GM12873 (cell line): ENCODE data around the gene AGPAT3.

Source experiments
- TF ChIP-seq, protein P1 (sequence below): IDR thresholded peaks from 2 replicates; pipeline ENCODE4 v1.5.1; 2012; ENCODE audit warnings: low read depth, mild to moderate bottlenecking, moderate library complexity, low read length, control low read depth; ENCODE audit not compliant: insufficient read depth; ENCODE audit errors: missing control alignments

The AGPAT3 gene

DNA sequence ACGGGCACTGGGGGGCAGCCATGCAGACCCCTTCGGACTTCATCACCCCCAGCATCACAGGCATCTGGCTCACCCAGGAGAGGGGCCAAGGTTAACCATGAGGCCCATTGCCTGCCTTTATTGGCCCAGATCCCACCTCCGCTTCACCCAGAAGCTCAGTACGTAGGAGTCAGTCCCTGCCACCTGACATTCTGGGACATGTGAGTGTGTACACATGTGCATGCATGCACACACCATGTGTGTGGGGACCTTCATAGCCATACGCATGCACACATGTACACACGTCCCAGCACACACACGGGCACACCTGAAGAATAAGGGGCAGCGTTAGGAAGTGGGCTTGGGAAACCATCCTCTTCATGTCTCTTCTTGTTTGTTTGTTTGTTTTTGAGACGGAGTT is 123.0 kb downstream of the AGPAT3 start:
- TF ChIP-seq, protein P1, sequence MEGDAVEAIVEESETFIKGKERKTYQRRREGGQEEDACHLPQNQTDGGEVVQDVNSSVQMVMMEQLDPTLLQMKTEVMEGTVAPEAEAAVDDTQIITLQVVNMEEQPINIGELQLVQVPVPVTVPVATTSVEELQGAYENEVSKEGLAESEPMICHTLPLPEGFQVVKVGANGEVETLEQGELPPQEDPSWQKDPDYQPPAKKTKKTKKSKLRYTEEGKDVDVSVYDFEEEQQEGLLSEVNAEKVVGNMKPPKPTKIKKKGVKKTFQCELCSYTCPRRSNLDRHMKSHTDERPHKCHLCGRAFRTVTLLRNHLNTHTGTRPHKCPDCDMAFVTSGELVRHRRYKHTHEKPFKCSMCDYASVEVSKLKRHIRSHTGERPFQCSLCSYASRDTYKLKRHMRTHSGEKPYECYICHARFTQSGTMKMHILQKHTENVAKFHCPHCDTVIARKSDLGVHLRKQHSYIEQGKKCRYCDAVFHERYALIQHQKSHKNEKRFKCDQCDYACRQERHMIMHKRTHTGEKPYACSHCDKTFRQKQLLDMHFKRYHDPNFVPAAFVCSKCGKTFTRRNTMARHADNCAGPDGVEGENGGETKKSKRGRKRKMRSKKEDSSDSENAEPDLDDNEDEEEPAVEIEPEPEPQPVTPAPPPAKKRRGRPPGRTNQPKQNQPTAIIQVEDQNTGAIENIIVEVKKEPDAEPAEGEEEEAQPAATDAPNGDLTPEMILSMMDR = no peak

DNA sequence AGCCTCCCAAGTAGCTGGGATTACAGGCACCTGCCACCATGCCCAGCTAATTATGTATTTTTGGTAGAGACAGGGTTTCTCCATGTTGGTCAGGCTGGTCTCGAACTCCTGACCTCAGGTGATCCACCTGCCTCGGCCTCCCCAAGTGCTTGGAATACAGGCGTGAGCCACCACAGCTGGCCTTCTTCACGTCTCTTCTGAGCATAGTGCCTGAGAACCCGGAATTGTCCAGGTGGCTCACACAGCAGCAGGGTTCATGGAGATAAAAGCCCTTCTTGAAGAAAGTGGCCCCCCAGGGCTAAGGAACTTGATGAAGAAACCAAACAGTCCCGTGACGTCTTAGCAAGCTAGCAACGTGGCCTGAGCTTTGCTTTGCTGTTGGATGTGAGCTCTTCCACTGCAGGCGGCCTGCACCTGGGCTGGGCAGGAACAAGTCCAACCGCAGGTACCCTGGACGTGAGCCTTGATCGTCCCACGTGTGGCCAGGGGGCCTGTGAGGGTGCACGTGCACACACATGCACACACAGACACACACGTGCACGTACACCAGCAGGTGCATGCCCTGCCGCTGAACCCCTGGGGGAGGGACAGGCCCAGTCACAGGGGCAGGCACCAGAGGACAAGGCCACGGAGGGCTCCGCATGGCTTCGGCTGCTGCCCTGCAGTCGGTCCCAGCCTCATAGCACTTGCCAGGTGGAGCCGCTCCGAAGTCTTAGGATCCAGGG is 123.6 kb downstream of the AGPAT3 start:
- TF ChIP-seq, protein P1 = no peak

DNA sequence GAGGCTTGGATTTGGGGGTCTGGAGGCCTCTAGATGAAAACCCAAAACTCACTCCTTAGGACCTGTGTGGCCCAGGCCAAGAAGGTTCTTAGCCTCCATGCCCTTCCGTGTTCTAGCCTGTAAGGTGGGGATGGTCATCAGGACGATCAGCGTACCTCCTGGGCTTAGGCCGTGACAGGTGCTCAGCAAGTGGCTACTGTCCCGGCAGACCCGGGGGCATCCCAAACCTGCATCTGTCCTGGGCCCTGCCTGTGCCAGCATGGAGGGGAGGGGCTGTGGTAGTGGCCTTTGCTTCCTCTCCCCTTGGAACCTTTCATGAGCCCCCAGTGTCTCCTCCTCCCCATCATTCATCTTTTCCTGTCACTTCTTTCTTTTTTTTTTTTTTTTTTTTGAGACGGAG is 124.4 kb downstream of the AGPAT3 start:
- TF ChIP-seq, protein P1 = no peak

DNA sequence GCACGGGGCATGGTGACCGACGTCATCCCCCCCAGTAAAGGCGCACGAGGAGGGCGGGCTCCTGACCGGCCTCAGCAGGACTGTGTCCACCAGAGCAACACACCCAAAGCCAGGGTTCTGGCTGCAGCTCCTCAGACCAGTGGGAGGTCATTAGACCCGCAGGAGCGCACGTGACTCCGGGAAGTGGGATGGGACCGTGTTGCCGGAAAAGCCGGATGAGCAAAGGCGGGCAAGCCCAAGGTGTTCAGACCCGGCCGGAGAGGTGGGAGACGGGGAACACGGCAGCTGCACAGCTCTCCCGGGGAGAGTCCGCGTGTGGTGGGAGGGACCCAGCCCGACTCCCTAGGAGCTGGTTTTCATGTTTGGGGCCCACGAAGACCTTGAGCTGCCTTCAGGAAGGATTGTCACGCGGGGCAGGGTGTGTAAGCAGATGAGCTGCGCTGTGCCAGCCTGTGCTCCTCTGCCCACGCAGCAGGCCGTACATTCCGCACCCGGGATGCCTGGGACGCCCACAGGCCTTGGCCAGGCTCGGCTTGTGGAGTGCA is 126.5 kb downstream of the AGPAT3 start:
- TF ChIP-seq, protein P1 = no peak

DNA sequence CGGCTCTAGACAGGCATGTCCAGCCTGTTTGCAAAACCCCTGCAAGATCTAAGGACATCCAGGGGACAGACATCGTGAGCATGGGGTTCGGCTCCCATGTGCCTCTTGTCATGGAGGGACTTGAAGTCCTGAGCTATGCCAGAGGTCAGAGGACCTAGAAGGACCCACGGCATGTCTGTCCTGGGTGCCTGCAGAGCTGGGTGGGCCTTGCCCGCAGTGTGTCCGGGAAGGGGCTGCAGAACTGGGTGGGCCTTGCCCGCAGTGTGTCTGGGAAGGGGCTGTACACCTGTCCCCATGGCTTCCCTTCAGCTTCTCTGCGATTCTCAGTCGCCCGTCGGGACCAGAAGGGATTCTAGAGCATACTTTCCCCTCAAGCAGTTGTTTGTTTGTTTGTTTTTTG is 127.1 kb downstream of the AGPAT3 start:
- TF ChIP-seq, protein P1 = no peak

DNA sequence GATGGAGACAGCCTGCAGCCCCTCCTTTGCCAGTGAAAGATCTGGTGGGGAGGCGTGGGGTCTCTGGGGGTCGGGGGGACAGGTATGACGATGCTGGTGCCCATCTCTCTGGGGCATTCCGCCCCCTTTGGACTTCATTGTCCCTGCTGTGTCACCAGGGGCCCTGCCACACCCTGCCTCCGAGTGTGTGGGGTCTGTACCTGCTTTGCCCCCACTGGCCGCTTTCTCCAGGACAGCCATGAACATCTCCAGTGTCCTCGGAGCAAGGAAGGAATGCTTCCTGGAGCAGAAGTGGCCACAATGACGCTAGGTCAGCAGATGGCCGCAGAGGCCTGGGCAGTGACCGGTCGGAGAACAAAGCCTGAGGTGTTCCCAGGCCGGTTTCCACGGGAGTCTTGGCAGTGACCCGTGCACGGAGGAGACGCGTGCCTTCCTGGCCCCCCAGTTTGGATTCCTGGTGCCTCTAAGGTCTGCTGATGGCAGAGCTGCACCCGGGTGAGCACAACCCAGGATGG is 128.5 kb downstream of the AGPAT3 start:
- TF ChIP-seq, protein P1 = no peak

DNA sequence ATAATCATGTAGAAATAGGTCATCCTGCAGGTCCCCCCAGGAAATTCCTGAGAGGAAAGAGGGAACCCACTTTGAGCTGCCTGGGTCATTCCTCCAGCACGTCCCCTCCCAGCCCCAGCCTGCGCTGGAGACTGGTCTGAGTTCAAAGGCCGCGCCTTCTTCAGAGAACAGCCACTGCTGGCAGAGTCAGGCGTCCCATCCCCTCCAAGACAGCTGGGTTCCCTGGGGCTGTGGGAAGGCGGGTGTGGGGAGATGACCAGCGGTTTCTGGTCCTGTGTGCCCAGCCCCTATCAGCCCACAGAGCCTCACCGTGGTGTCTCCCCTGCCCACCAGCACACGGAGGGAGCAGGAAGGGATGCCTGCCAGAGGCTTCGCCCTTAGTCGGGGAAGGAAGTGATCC is 129.1 kb downstream of the AGPAT3 start:
- TF ChIP-seq, protein P1 = no peak
